SK-N-MC (cell line): Measurements from ENCODE around the gene GASK1A.

Source experiments
- EZH2 ChIP-seq: fragments of 200-600 bp; sonication (generic); IDR thresholded peaks from one replicate; pipeline ENCODE4 v1.6.1; 2017; ENCODE audit warnings: antibody characterized with exemption
- FOXP2 ChIP-seq: optimal IDR thresholded peaks from 2 replicates; pipeline ENCODE3; 2011; ENCODE audit warnings: mild to moderate bottlenecking, moderate library complexity; ENCODE audit not compliant: insufficient read depth; ENCODE audit errors: extremely low read length, control extremely low read depth
- POLR2AphosphoS5 ChIP-seq: IDR thresholded peaks from 2 replicates; pipeline ENCODE4 v1.6.1; 2012; ENCODE audit warnings: mild to moderate bottlenecking, low read depth, low read length, borderline replicate concordance

DNA sequence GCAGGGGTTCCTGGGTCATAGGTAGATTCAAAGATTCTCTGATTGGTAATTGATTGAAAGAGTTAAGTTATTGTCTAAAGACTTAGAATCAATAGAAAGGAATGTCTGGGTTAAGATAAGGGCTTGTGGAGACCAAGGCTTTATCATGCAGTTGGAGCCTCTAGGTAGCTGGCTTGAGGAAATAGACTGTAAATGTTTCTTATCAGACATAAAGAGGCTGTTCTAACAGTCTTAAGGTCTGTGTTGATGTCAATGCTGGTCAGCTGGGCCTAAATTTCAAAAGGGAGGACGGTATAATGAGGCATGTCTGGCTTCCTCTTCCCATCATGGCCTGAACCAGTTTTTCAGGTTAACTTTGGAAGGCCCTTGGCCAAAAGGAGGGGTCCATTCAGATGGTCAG, 48.9 kb downstream of the GASK1A start:
- no peak for TF ChIP-seq EZH2
- no peak for TF ChIP-seq POLR2AphosphoS5
- TF ChIP-seq FOXP2: no peak
